Measurements from ENCODE around the gene KRTAP5-8. TPM values are rescaled to one million over a fixed set of nuclear protein-coding genes. Genes with fewer than 3 reads are reported as not detected.

Gene KRTAP5-8
- total and polyA plus RNA-seq, 2 of the 4 experiments (the other 2 are of a cell fraction): 0.07 TPM; not detected in 1

DNA sequence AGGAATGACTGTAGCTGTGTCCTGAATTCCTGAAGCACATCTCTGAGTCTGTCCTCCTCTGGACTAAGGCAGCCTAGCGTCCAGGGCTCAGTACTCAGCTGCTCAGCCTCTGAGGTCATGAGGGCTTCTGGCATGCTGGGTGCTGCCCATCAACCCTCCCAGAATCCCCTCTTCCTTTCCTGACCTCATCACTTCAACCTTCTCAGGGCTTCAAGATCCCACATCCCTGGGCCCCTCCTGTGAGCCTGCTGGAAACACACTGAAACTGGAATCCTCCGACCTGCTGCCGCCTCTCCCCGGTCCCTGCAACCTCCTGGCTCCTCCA, 803 bp downstream of the KRTAP5-8 start:
- Histone ChIP-seq H3K79me1 (ENCODE audit: low read depth in 1 of 2, low read length in 2 of 2) (no peaks in the 10 kb centered on the region), H3K27me3 (ENCODE audit: control insufficient read depth, insufficient read depth, low read length) (peaks cover 12% of the 10 kb centered on the region), H3K4me1 (ENCODE audit: control insufficient read depth, insufficient read depth, low read length) (no peaks in the 10 kb centered on the region), H3K36me3 (ENCODE audit: control insufficient read depth, insufficient read depth, low read length) (no peaks in the 10 kb centered on the region), H3K18ac (ENCODE audit: low read depth, low read length) (no peak overlapping the region), H4K8ac (ENCODE audit: low read depth in 2 of 2, low read length in 2 of 2) (no peak overlapping the region), H3K9me3 (ENCODE audit: control insufficient read depth, insufficient read depth, low read length) (no peaks in the 10 kb centered on the region), H2AFZ (replicated peaks; ENCODE audit: low read length, poor library complexity) (no peak overlapping the region), H2BK5ac (ENCODE audit: low read depth, low read length, poor library complexity, severe bottlenecking) (no peak overlapping the region), H3K27ac (ENCODE audit: insufficient read depth, low read length) (no peak overlapping the region), H3K4me3 (ENCODE audit: insufficient read depth, low read depth, low read length) (no peak overlapping the region), H2BK20ac (ENCODE audit: low read depth, low read length) (no peak overlapping the region), H3K14ac (replicated peaks; ENCODE audit: low read depth, low read length) (no peak overlapping the region), H2AK5ac (ENCODE audit: low read depth, low read length) (no peak overlapping the region), H3K4me2 (ENCODE audit: low read depth, low read length) (no peak overlapping the region), H3K9me1 (ENCODE audit: insufficient read depth, low read length) (no peaks in the 10 kb centered on the region), H3K23ac (ENCODE audit: low read depth, low read length) (no peak overlapping the region), H4K91ac (ENCODE audit: insufficient read depth, low read depth, low read length) (no peak overlapping the region), H4K20me1 (ENCODE audit: insufficient read depth, low read length) (no peaks in the 10 kb centered on the region), H3K9ac (ENCODE audit: low read depth, low read length) (no peak overlapping the region), H4K5ac (ENCODE audit: low read depth, low read length) (no peak overlapping the region), H2BK15ac (ENCODE audit: low read depth, low read length) (no peak overlapping the region), H3K56ac (ENCODE audit: extremely low read depth, insufficient read depth, low read length) (no peak overlapping the region), H2BK120ac (ENCODE audit: low read depth, low read length) (no peak overlapping the region), H3K4ac (ENCODE audit: low read depth, low read length) (no peak overlapping the region), H2AK9ac (replicated peaks; ENCODE audit: low read depth, low read length, poor library complexity) (no peak overlapping the region)
- 40% methylated on average over 1 of the region's 4 CpGs; no CpG with 5 or more reads in 1 of the 2 experiments for WGBS, 2 experiments (ENCODE audit: extremely low coverage in 2 of 2, insufficient read length in 1 of 2)
- dilution Hi-C loops (cut with HindIII; ENCODE audit: low sequenced_read_pairs, unreplicated experiment) (no loop called here), in situ Hi-C loops (cut with MboI; ENCODE audit: low sequenced_read_pairs) (no loop called here), intact Hi-C loops (cut with micrococcal nuclease) (no loop called here)
- peak; percentile 57 for ATAC-seq (ENCODE audit: low read depth)
- BruUV-seq (replicated peaks): no TSS peak
- no peak for DNase-seq
- no peak for TF ChIP-seq RFX5 (IDR thresholded peaks at IDR 0.05; ENCODE audit: low read depth, low read length)
- TF ChIP-seq RCOR1 (IDR thresholded peaks at IDR 0.05; ENCODE audit: insufficient replicate concordance, low read length): no peak
- no peak for TF ChIP-seq POLR2A (IDR thresholded peaks at IDR 0.05; ENCODE audit: low read depth, low read length)
- TF ChIP-seq, protein P1, sequence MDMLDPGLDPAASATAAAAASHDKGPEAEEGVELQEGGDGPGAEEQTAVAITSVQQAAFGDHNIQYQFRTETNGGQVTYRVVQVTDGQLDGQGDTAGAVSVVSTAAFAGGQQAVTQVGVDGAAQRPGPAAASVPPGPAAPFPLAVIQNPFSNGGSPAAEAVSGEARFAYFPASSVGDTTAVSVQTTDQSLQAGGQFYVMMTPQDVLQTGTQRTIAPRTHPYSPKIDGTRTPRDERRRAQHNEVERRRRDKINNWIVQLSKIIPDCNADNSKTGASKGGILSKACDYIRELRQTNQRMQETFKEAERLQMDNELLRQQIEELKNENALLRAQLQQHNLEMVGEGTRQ (IDR thresholded peaks at IDR 0.05; ENCODE audit: low read depth, low read length): no peak
- TF ChIP-seq, protein P2, sequence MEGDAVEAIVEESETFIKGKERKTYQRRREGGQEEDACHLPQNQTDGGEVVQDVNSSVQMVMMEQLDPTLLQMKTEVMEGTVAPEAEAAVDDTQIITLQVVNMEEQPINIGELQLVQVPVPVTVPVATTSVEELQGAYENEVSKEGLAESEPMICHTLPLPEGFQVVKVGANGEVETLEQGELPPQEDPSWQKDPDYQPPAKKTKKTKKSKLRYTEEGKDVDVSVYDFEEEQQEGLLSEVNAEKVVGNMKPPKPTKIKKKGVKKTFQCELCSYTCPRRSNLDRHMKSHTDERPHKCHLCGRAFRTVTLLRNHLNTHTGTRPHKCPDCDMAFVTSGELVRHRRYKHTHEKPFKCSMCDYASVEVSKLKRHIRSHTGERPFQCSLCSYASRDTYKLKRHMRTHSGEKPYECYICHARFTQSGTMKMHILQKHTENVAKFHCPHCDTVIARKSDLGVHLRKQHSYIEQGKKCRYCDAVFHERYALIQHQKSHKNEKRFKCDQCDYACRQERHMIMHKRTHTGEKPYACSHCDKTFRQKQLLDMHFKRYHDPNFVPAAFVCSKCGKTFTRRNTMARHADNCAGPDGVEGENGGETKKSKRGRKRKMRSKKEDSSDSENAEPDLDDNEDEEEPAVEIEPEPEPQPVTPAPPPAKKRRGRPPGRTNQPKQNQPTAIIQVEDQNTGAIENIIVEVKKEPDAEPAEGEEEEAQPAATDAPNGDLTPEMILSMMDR (conservative IDR thresholded peaks at IDR 0.05; ENCODE audit: low read depth, low read length): no peak
- TF ChIP-seq MAFK (IDR thresholded peaks at IDR 0.05; ENCODE audit: low read depth, low read length): no peak
- TF ChIP-seq CEBPB (IDR thresholded peaks at IDR 0.05; ENCODE audit: low read depth, low read length): no peak
- no peak for TF ChIP-seq FOS (IDR thresholded peaks at IDR 0.05; ENCODE audit: low read depth, low read length)
- TF ChIP-seq SMC3 (IDR thresholded peaks at IDR 0.05; ENCODE audit: low read depth, low read length): no peak
- no peak for TF ChIP-seq RAD21 (IDR thresholded peaks at IDR 0.05; ENCODE audit: low read length)
- TF ChIP-seq, protein P3, sequence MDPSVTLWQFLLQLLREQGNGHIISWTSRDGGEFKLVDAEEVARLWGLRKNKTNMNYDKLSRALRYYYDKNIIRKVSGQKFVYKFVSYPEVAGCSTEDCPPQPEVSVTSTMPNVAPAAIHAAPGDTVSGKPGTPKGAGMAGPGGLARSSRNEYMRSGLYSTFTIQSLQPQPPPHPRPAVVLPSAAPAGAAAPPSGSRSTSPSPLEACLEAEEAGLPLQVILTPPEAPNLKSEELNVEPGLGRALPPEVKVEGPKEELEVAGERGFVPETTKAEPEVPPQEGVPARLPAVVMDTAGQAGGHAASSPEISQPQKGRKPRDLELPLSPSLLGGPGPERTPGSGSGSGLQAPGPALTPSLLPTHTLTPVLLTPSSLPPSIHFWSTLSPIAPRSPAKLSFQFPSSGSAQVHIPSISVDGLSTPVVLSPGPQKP (IDR thresholded peaks at IDR 0.05; ENCODE audit: borderline replicate concordance, low read depth, low read length): no peak
- no peak for TF ChIP-seq BHLHE40 (IDR thresholded peaks at IDR 0.05; ENCODE audit: low read depth, low read length)
- no peak for TF ChIP-seq MXI1 (IDR thresholded peaks at IDR 0.05; ENCODE audit: borderline replicate concordance, low read depth, low read length)
- TF ChIP-seq CHD1 (IDR thresholded peaks at IDR 0.05; ENCODE audit: low read depth, low read length): no peak
- no peak for TF ChIP-seq MAZ (IDR thresholded peaks at IDR 0.05; ENCODE audit: borderline replicate concordance, low read depth, low read length)
- CTCF ChIA-PET: no interaction called here
- POLR2A ChIA-PET (ENCODE audit: unreplicated experiment): no interaction called here
